Posterior cingulate gyrus (tissue), 11 donors: ENCODE data around the gene CAMTA1.
"Not testable (repeated sequence)": the region's sequence is repeated elsewhere in the genome, so short reads cannot be mapped to it uniquely, and the experiment has no call there.

Experiments
- DNase-seq, 10 donors: peaks; one replicate each; pipeline versions ENCODE4 v3.0.0 to v3.0.0-alpha.2; 2020 to 2021; ENCODE audit warnings: mixed read lengths in 3 of 10
- intact Hi-C: fragments of 100-400 bp; cut with DNase I; formaldehyde crosslinking; loops from one replicate; pipeline ENCODE4 v1.15.1; 2023

Gene CAMTA1

GRCh38 chr1:6801966-6802365, 16.7 kb downstream of the CAMTA1 start:
- no peak for DNase-seq
- intact Hi-C loops, result no loop called here

- DNase-seq, result no peak
- intact Hi-C loops, result no loop called here
Observed at GRCh38 chr1:6802454-6802853, 17.2 kb downstream of the CAMTA1 start.

GRCh38 chr1:6802893-6803292, 17.6 kb downstream of the CAMTA1 start:
- intact Hi-C loops, result no loop called here
- no peak for DNase-seq

- no peak for DNase-seq
- intact Hi-C loops, result no loop called here
Observed at GRCh38 chr1:6803357-6803756, 18.1 kb downstream of the CAMTA1 start.

GRCh38 chr1:6805004-6805416, 19.8 kb downstream of the CAMTA1 start:
- intact Hi-C loops, result no loop called here
- DNase-seq, result no peak

- intact Hi-C loops, result no loop called here
- DNase-seq, result no peak
Observed at GRCh38 chr1:6807782-6808181, 22.5 kb downstream of the CAMTA1 start.

- intact Hi-C loops, result no loop called here
Observed at GRCh38 chr1:6809461-6809860, 24.2 kb downstream of the CAMTA1 start.

GRCh38 chr1:6810146-6810734, 25.0 kb downstream of the CAMTA1 start:
- DNase-seq, intact Hi-C loops: not testable (repeated sequence)

More at GRCh38 chr1:6809461-6809860, 24.2 kb downstream of the CAMTA1 start:
- no peak for DNase-seq

GRCh38 chr1:6811583-6811982, 26.3 kb downstream of the CAMTA1 start:
- DNase-seq, result no peak
- intact Hi-C loops, result no loop called here

GRCh38 chr1:6813165-6813564, 27.9 kb downstream of the CAMTA1 start:
- no peak for DNase-seq
- intact Hi-C loops, result no loop called here

- intact Hi-C loops, result no loop called here
- no peak for DNase-seq
Observed at GRCh38 chr1:6815726-6816125, 30.5 kb downstream of the CAMTA1 start.

- DNase-seq, result no peak
- intact Hi-C loops, result no loop called here
Observed at GRCh38 chr1:6819246-6820040, 34.2 kb downstream of the CAMTA1 start.

- DNase-seq, result no peak
- intact Hi-C loops, result no loop called here
Observed at GRCh38 chr1:6820899-6821298, 35.6 kb downstream of the CAMTA1 start.

- intact Hi-C loops, result no loop called here
- DNase-seq, result no peak
Observed at GRCh38 chr1:6822530-6823359, 37.5 kb downstream of the CAMTA1 start.

GRCh38 chr1:6823793-6824192, 38.5 kb downstream of the CAMTA1 start:
- no peak for DNase-seq
- intact Hi-C loops, result no loop called here

GRCh38 chr1:6824665-6825368, 39.6 kb downstream of the CAMTA1 start:
- intact Hi-C loops, result no loop called here
- DNase-seq, result no peak

- intact Hi-C loops, result no loop called here
- DNase-seq, result no peak
Observed at GRCh38 chr1:6825828-6826227, 40.6 kb downstream of the CAMTA1 start.

GRCh38 chr1:6827079-6827478, 41.8 kb downstream of the CAMTA1 start:
- intact Hi-C loops, result no loop called here
- DNase-seq, result no peak

GRCh38 chr1:6827630-6828165, 42.4 kb downstream of the CAMTA1 start:
- DNase-seq, result no peak
- intact Hi-C loops, result no loop called here

GRCh38 chr1:6831366-6831765, 46.1 kb downstream of the CAMTA1 start:
- no peak for DNase-seq
- intact Hi-C loops, result no loop called here
